NCI-H446 treated with DMSO at 0.1 percent for 48 hours (cell line): ENCODE data around the gene SEMA6B.

Experiments
- DNase-seq: peaks from one replicate; lab custom pipeline; 2025; lab: John Stamatoyannopoulos, UW

SEMA6B gene

GRCh38 chr19:4507150-4507452 lies 52.4 kb downstream of the SEMA6B start:
- no peak for DNase-seq

DNA sequence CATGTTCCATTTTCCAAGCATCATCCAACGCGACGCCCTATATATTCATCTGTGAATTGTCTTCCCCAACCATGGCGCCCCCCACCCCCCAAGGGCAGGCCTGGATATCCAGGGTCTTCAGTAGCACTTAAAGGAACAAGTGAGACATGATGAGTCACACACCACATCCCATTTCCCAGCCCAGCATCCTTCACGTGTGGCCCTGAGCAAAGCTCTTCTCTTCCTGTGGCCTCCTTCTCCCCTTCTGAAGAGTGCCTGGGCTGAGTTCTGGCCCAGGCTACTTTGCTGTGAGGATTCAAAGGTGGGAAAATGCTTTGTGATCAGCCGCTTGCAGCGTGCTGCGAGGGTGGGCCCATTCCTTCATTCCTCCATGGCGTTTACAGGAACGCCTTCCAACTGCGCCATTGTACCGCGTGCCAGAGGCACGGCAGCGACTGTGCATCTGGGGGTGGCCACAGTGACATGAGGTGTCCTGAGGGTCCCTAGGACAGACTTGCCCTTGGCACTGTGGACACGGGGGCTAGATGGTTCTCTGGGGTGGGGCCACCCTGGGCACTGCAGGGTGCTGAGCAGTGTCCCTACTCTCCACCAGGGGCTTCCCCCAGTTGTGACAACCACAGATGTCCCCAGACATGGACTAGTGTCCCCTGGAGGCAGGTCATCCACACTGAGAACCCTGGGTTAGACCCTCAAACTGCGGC lies 52.9 kb downstream of the SEMA6B start:
- DNase-seq, result no peak

DNA sequence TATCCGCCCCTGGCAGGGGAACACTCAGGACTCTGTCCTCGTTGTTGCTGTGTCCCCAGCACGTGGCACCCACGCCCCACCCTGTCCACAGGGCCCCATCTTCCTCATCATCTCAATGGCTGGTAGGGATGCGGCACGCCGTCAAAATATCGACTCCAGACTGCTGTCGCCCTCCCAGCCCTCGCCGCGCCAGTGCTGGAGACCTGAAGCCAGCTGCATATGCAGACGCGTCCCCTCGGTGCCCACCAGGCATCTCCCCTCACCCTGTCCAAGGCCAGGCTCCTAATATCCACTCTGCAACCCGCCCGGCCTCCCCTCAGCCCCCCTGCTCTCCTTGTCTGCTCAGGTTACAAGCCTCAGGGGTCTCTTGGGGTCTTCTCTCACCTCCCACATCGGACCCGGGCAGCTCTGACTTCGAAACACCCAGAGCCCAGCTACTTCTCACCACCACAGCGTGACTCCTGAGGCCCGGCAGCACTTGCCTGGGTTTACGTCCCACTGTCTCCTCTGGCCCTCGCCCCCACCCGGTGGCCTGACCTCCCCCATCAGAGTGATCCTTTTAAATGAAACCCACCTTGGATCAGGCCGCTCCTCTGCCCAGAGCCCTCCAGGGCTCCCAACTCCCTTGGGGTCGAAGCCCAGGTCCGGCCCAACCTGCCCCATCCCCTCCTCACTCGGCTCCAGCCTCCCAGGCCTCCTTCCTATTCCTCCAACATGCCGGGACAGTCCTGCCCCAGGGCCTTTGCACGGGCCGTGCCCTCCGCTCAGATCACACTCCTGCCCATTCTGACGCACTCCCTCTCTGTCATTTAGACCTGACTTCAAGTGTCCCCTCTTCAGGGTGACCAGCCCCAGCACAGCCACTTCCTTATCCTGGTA lies 53.7 kb downstream of the SEMA6B start:
- DNase-seq, result no peak

- DNase-seq, result no peak
These were observed 54.5 kb downstream of the SEMA6B start for GRCh38 chr19:4504891-4505569.

DNA sequence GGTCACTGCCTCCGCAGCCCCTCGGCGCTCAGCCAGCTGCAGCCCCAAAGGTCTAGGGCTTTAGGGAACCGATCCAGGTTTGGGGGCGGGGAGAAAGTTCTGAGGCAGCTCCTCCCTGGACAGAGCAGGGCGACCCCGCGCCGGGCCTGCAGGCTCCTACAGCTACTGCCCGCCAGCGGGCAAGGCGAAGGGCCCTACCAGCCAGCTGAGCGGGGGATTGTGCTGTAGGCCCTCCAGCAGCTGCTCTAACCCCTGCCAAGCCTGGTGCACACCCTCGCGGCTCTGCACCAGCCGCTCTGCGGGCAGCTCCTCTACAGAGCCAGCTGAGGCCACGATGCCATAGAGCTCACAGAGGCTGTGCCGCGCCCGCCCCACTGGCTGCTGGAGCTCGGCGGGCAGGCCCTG lies 55.2 kb downstream of the SEMA6B start:
- no peak for DNase-seq

GRCh38 chr19:4503825-4504170 lies 55.7 kb downstream of the SEMA6B start:
- no peak for DNase-seq

GRCh38 chr19:4503132-4503824 lies 56.2 kb downstream of the SEMA6B start:
- DNase-seq, result no peak

- DNase-seq, result no peak
These were observed 57.0 kb downstream of the SEMA6B start for GRCh38 chr19:4502282-4503131.

- no peak for DNase-seq
These were observed 57.8 kb downstream of the SEMA6B start for GRCh38 chr19:4501691-4502090.

GRCh38 chr19:4500841-4501591 lies 58.5 kb downstream of the SEMA6B start:
- no peak for DNase-seq

DNA sequence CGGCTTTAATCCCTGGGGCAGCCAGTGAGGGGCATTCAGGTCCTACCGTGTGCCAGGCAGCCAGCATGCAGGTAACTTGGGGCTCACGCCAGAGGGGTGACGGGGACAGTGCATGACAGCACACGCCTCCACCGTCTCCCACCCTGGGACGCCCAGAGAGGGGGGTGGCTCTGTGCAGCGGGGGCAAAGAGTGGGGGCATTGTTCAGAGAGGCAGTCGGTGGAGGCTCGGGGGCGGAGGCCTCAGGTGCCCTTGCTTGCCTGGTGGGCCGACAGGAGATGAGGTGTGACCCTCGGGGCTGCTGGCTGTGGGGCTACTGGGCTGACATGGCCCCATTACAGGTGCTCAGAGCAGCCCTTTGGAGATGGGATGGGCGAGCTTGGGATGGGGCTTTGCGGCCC lies 59.6 kb downstream of the SEMA6B start:
- no peak for DNase-seq

DNA sequence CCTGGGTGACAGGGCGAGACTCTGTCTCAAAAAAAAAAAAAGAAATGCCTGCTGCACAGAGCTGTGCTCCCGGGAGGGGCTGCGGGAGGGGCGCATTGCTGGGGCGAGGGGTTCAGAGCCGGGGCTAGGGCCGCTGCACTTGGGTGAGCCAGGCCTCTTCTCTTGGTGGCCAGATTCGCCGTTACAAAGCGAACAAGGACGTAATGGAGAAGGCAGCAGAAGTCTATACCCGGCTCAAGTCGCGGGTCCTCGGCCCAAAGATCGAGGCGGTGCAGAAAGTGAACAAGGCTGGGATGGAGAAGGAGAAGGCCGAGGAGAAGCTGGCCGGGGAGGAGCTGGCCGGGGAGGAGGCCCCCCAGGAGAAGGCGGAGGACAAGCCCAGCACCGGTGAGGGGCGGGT lies 60.2 kb downstream of the SEMA6B start:
- DNase-seq, result no peak

DNA sequence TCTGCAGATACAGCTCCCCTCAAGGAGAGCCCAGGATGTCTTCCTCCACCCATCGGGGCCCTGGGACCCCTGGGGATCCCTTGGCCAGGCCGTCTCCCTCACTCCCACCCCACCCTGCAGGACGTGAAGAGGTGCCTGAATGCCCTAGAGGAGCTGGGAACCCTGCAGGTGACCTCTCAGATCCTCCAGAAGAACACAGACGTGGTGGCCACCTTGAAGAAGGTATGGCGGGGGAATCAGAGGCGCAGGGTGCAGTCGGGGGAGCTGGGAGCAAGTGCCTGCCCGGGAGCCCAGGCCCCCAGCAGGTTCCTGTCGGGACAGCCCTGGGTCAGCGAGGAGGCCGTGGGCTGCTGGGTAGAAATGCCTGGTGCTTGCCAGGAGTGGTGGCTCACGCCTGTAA lies 60.8 kb downstream of the SEMA6B start:
- no peak for DNase-seq

DNA sequence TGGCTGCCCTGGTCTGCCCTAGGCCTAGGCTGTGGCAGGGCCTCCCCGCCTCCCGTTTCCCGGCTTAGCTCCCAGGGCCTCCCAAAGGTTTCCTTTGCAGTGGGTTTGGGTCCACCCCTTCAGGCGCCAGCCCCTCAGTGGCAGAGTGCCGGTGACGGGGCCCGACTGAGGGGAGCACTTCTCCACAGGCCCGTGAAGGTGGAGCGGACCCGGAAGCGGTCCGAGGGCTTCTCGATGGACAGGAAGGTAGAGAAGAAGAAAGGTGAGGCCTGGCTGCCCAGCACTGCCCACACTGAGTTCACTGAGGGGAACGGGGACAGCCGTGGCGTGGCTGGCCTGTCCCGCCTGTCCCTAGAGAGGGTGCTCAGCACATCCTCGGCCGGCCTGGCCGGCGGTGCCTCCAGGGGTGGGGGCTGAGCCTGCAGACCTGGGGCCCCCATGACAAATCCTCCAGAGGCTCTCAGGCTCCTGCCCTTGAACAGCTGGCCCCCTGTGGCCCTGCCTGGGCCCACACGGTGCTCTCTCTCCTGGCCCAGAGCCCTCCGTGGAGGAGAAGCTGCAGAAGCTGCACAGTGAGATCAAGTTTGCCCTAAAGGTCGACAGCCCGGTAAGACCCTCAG lies 61.6 kb downstream of the SEMA6B start:
- DNase-seq, result no peak

GRCh38 chr19:4496304-4496703 lies 63.2 kb downstream of the SEMA6B start:
- no peak for DNase-seq

DNA sequence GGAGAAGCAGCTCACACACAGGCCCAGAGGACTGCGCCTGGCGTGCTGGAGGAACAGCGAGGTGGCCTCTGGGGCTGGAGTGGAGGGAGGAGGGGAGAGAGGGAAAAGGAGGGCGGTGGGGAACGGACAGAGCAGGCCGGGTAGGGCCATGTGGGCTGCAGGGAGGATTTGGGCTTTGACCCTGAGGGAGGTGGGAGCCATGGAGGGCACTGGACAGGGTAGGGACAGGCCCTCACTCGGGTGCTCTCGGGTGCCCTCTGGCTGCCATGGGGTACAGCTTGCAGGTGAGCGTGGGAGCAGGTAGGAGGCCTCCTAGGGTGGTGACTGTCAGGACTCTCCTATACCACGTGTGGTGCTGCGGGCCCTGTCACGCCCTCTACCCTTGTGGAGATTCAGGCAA lies 64.0 kb downstream of the SEMA6B start:
- DNase-seq, result no peak

DNA sequence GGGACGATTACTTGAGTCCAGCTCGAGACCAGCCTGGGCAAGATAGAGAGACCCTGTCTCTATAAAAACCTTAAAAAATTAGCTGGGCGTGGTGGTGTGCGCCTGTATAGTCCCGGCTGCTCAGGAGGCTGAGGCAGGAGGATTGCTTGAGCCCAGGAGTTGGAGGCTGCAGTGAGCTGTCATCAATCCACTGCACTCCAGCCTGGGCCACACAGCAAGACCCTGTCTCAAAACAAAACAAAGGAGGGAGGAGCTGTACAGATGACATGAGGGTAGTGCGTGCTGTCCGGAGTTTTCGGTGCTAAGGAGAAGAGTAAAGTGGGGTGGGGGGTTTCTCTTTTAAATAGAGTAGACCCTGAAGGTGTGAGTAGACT lies 64.8 kb downstream of the SEMA6B start:
- no peak for DNase-seq

DNA sequence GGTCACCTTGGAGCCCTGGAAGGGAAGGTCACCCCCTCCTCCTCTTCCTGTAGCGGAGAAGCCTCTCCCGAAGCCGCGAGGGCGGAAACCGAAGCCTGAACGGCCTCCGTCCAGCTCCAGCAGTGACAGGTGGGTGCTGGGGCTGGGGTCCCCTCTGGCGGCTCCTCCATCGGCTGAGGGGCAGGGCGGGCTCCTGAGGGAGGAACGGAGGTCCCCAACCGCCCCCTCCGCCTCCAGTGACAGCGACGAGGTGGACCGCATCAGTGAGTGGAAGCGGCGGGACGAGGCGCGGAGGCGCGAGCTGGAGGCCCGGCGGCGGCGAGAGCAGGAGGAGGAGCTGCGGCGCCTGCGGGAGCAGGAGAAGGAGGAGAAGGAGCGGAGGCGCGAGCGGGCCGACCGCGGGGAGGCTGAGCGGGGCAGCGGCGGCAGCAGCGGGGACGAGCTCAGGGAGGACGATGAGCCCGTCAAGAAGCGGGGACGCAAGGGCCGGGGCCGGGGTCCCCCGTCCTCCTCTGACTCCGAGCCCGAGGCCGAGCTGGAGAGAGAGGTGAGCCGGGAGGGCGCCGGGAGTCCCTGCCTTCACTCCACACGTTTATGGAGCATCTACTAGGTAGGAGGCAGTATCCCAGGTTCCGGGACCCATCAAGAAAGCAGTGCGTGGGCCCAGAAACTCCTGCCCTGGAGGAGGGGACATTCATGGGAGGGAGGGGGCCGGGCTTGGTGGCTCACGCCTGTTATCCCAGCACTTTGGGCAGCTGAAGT lies 65.4 kb downstream of the SEMA6B start:
- DNase-seq, result no peak

DNA sequence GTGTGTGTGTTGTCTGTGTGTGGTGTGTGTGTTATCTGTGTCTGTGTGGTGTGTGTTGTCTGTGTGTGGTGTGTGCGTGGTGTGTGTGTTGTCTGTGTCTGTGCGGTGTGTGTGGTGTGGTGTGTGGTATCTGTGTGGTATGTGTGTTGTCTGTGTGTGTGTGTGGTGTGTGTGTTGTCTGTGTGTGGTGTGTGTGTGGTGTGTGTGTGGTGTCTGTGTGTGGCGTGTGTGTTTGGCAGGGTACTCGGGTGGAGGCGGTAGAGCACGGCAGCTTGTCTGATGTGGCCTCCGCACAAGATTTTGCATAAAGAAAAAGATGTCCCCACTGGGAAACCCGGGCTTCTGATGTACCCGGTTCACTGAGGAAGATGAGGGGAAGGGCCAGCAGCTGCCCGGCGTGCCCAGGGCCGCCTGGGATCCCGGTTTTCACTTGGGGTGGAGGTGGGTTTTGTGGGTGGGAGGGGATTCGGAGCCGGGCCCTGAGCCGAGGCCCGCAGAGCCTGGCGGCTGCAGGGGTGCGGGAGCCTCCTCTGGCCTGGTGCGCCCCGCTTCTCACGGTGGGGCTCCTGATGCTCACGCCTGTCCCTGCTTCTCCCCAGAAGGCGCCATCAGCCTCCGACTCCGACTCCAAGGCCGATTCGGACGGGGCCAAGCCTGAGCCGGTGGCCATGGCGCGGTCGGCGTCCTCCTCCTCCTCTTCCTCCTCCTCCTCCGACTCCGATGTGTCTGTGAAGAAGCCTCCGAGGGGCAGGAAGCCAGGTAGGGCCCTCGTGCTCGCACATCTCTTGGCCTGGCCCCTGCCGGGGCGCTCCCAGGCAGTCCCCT lies 66.2 kb downstream of the SEMA6B start:
- DNase-seq, result no peak
